ENCODE measurements around the gene IP6K3.

IP6K3 gene

DNA sequence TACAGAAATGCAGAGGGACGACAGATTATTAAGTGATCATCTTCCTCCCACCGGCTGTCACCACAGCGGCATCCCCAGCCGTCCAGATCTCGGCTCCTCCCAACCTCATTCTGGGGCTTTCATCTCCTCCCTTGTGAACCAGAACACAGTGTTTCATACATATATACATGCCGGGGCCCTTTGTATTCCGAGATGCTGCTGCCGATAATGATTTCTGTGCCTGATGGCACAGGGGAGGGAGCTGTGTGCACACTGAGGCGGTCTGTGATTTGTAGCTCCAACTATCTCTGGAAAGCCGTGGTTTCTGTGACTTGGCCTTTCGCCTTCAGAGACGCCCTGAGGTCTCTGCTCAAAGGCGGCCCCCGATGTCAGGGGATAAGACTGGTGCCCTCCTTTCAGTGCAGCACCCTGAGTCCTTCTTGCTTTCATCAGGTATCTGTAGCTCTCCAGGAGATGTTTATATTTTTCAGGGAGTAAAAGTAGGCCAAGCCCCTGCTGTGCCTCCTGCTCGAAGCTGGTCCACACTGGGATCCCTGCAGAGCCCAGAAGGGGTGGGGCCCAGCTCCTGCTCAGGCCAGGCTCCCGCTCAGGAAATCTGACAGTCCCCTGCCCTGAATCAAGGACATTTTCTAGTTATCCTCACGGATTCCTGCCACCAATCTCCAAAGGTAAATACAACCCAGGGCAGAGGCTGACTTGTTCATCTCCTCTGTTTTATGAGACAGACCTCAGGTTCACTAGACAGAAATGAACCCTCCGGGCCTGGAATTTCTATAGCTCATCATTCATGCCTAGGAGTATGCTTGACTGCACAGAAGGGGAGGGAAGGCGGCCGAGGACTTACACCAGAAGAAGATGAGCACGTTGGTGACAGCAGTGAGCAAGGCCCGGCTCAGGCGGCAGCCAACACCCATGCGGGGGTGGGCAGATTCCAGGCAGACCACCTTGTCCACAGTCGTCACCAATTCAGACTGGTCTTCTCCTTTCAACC is 31.0 kb upstream of the IP6K3 start:
- no peak for DNase-seq

DNA sequence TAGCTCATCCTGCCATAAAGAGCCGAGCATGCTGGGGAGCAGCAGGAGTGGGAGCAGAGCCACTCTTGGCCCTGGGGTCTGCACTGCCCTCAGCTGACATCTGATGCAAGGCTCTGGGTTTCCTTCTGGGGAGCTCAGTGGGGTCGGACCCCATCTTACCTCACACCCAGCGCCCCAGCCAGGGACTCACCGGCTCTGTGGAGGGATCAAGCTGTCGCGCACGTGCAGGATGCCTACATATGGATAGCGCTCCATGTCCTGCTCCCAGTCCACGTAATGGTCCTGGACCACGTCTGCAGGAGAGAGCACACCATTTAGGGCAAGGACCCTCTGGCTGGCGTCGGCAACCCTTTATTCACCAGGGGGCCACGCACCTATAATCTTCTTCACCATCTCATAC is 30.1 kb upstream of the IP6K3 start:
- DNase-seq = no peak

DNA sequence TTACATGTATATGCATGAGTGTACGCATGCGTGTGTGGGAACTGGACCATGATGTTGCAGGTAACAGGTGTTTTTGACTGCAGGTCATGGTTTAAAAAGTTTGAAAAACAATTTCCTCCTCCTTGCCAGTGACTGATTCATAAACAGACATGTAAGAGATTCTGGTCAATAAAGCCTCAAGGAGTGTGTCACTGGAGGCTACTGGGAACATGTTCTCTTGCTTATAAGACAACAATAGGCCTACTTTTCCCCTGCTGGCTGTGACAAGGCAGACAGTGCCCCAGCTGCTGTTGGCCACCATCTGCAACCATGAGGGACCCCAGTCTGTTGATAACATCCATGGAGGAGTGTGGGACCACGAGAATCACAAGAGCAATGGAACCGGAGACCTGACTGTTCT is 29.5 kb upstream of the IP6K3 start:
- no peak for DNase-seq

- no peak for DNase-seq
Measured at GRCh38 chr6:33774774-33775173, 28.1 kb upstream of the IP6K3 start.

- no peak for DNase-seq
Measured at GRCh38 chr6:33772902-33773472, 26.3 kb upstream of the IP6K3 start.

GRCh38 chr6:33772082-33772830 is 25.6 kb upstream of the IP6K3 start:
- DNase-seq = no peak

- peak; percentile 73 for DNase-seq
Measured at GRCh38 chr6:33771146-33772081, 24.7 kb upstream of the IP6K3 start.

DNA sequence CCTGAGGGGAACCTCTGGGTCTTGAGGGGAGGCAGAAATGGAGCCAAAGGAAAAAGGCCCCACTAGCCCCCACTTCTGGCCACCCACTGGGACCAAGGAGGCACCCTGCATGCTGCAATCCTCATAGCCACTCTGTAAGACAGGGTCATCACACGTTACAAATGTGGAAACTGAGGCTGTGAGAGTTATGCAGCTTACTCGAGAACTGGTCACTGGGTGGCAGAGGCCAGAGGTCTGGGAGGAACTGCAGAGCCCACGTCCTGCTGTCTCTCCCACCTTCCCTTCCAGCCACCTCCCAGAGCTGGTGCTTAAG is 24.1 kb upstream of the IP6K3 start:
- DNase-seq = no peak

DNA sequence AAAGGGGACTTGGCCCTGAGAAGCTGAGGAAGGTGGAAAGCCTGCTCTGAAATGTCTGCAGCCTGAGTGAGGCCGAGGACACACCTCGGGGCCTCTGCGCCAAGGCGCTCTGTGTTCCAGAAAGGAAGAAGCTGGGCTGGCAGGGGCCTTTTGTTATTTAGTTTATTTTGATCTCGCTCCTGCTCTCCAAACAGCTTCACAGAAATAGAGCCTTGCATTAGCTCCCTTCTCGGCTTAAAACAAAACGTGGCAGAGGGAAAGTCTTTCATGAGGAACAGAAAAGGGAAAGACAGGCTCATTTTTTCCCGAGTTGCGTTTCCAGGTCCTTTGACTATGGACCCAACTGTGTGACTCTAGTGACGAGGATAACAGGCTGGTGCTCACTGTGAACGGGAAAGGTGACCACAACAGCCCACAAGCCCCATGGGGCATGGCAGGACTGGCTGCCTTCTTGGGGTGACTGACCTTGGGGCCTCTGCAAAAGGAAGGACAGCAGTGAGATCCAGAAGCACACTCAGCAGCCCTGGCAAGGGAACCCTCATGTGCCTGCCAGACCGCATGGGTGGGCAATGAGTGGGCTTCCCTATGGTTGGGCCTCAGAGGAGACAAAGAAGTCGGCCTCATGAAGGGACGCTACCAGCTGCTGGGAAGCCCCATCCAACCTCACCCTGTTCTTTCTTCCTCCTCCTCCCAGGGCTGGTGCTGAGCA is 23.6 kb upstream of the IP6K3 start:
- DNase-seq = no peak

DNA sequence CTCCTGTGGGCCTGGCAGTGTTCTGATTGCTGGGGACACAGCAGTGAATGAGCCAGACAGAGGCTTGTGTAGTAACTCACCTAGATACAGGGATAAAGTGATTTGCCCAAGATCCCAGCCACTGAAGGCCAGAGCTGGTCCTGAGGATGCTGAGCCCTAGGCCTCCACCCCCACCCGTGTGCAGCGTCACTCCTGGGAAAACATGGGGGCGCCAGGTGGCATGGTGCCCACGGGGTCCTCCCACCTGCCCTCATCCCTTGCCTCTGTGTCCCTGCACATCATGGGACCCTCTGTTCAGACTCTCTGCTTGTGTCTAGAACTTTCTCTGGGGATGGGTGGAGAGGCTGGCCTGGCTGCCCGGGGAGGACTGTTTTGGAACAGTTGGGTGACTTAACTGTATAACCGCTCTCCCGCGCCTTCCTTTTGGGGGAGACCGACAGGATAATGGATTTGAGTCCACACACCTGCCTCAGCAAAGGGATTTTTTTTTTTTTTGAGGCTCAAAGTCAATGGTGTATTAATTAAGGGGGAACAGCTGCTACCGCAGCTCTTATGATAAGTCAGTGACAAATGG is 22.6 kb upstream of the IP6K3 start:
- no peak for DNase-seq

DNA sequence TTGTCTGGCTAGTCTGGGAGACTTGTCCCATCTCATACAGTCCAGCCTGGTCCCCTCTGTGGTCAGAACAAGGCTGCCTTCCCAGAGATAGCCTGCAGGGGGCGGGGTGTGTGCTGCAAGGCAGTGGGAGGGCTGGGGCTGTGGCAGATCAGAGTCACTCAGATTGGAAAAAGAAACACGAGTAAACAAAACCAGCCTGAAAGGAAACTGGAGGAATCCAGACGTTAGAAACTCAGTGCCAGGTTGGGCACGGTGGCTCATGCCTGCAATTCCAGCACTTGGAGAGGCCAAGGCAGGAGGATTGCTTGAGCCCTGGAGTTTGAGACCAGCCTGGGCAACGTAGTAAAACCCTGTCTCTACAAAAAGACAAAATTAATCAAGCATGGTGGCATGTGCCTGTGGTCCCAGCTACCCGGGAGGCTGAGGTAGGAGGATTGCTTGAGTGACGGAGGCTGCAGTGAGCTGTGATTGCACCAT is 22.0 kb upstream of the IP6K3 start:
- peak; percentile 78 for DNase-seq

- DNase-seq = no peak
Measured at GRCh38 chr6:33766921-33767907, 20.5 kb upstream of the IP6K3 start.

DNA sequence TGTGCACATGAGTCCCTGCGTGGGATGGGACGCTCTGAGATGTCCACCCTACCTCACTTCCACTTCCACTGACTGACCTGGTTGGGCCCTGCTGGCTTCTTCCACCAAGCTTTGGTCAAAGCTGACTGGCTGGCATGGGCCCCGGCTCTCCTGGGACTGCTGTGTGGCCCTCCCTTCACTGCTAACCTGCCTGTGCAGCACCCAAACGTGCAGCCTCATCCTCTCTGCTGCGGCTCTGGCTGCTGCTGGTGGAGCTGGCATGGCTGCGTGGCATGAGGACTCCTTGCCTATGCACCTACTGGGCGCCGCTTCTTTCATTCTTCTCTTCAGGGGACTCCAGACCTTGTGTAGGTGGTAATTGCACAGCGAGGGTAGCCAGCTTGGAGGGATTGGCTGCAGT is 18.7 kb upstream of the IP6K3 start:
- DNase-seq = no peak

DNA sequence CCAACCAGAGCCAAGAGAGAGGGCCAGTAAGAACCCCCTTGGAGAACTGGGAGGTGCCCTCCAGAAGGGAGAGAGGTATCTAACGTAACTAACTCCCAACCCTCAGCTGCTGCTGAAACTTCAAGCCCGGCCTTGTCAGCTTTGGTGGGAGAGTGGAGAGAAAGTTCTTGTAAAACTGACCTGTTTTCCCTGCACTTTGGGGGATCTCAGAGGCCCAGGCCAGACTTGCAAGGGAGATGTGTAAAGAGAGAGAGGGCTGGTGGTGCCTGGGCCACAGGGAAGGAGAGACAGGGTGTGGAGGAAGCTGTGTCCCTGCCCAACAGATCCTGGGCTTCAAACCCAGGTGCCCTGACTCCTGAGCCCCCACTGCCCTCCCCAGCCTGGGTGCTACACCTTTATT is 17.3 kb upstream of the IP6K3 start:
- no peak for DNase-seq

DNA sequence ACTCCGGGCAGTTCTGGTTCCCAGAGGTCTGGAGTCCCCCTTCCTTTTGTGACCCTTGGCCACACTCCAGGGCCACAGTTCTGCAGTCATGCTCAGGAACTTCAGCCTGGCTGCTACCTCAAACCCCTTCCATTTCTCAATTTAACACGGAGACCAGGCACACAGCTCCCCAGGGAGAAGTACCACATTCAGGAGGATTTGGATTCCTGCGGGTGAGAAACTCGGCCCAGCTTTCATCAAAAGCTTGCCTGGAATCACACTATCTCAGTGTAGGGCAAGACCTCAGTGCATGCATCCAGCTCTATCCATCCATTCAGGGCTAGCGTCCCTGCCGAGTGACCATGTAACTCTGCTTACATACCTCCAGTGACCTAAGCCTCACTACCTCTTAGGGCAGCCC is 16.8 kb upstream of the IP6K3 start:
- no peak for DNase-seq

DNA sequence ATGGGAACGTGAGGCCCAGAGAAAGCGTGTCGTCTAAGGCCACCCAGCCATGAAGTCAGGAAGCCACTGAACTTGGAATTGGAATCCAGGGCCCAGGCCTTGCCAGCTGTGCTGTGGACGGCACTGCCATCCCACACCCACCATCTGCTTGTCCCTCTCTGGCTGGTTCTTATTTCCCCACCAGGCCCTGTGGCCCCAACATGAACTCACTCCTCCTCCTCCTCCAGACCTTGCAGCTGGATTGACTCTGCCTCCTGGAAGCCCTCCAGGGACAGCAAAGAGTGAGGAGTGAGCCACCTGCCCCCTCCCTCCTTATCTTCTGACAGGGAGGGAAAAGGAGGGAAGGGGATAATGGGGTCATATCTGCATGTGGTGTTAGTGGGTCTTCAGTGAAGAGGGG is 16.0 kb upstream of the IP6K3 start:
- no peak for DNase-seq

GRCh38 chr6:33761922-33762629 is 15.4 kb upstream of the IP6K3 start:
- DNase-seq = no peak

GRCh38 chr6:33761581-33761921 is 14.8 kb upstream of the IP6K3 start:
- no peak for DNase-seq

DNA sequence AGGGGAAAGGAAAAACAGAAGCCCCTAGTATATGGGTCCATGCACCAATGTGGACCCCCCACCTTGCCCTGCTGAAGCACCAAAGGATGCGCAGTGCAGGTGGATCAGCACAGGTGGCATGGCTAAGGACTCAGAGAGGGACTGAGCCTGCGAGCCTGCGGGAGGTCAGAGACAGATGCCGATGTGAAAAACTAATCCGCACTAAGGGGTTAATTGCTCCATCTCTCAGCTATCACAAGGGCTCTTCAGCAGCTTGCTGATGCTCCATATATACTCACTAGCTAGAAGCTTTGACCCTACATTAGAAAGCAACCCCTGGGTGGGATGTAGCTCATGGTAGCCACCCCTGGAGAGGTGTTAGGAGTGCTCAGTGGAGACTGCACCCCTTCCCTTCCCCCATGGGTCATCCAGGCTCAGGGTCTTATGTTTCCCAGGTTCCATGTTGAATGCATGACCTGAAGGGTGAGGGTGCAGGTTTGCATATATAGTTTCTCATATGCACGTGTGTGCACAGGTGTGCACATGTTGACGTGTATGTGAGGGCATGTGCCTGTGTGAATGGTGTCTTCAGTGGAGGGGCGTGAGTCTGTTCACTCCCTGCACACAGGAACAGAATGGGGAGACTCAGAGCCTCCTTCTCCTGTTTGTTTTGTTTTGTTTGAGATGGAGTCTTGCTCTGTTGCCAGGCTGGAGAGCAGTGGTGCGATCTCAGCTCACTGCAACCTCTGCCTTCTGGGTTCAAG is 13.4 kb upstream of the IP6K3 start:
- no peak for DNase-seq
